Neuronal stem cell (in vitro differentiated cells): Measurements from ENCODE around the gene HSF5.

Source experiments
- DNase-seq: peaks from one replicate; pipeline ENCODE4 v3.0.0-alpha.2; 2013; ENCODE audit warnings: low spot score
- H2AFZ ChIP-seq: one replicate; pipeline ENCODE4 v1.6.1; 2013; ENCODE audit warnings: mild to moderate bottlenecking, low read length, inconsistent platforms
- H2AK5ac ChIP-seq: 2 replicates; pipeline ENCODE4 v1.6.1; 2013; ENCODE audit warnings: low read depth, mild to moderate bottlenecking, inconsistent platforms, low read length, moderate library complexity, mixed read lengths
- H2BK120ac ChIP-seq: 2 replicates; pipeline ENCODE4 v1.6.1; 2013; ENCODE audit warnings: low read depth, mild to moderate bottlenecking, inconsistent platforms, low read length, moderate library complexity, mixed read lengths
- H2BK12ac ChIP-seq: one replicate; pipeline ENCODE4 v1.6.1; 2013; ENCODE audit warnings: low read length, inconsistent platforms
- H2BK15ac ChIP-seq: 2 replicates; pipeline ENCODE4 v1.6.1; 2013; ENCODE audit warnings: mild to moderate bottlenecking, low read length, inconsistent platforms, mixed read lengths
- H2BK5ac ChIP-seq: one replicate; pipeline ENCODE4 v1.6.1; 2013; ENCODE audit warnings: inconsistent platforms, mild to moderate bottlenecking, low read length, moderate library complexity
- H3K14ac ChIP-seq: one replicate; pipeline ENCODE4 v1.6.1; 2013; ENCODE audit warnings: low read length, inconsistent platforms
- H3K18ac ChIP-seq: 2 replicates; pipeline ENCODE4 v1.6.1; 2013; ENCODE audit warnings: low read length, inconsistent platforms
- H3K23ac ChIP-seq: 2 replicates; pipeline ENCODE4 v1.6.1; 2013; ENCODE audit warnings: low read depth, mild to moderate bottlenecking, mixed read lengths, low read length, inconsistent platforms; ENCODE audit not compliant: poor library complexity
- H3K27ac ChIP-seq: replicated peaks from 3 replicates; pipeline ENCODE4 v1.5.1; 2013; ENCODE audit warnings: low read length, inconsistent platforms
- H3K27me3 ChIP-seq, 3 experiments: 2 replicates each; pipeline ENCODE4 v1.6.1; 2013; ENCODE audit warnings: low read length in 3 of 3, mild to moderate bottlenecking in 2 of 3, inconsistent platforms in 1 of 3, low read depth in 1 of 3, mixed read lengths in 1 of 3, moderate library complexity in 1 of 3; ENCODE audit not compliant: control insufficient read depth in 3 of 3, insufficient read depth in 3 of 3
- H3K36me3 ChIP-seq, 2 donors: replicated peaks in 1 of 2; 2 replicates each; pipeline ENCODE4 v1.6.1; 2013; ENCODE audit warnings: low read length in 2 of 2; ENCODE audit not compliant: control insufficient read depth in 2 of 2, insufficient read depth in 2 of 2
- H3K4ac ChIP-seq: 2 replicates; pipeline ENCODE4 v1.6.1; 2013; ENCODE audit warnings: inconsistent platforms, mild to moderate bottlenecking, low read length, moderate library complexity
- H3K4me1 ChIP-seq, 2 donors: 1 replicate in 1 of 2; 2 replicates in 1 of 2; pipeline ENCODE4 v1.6.1; 2013; ENCODE audit warnings: low read length in 2 of 2, low read depth in 1 of 2; ENCODE audit not compliant: control insufficient read depth in 2 of 2, insufficient read depth in 1 of 2
- H3K4me2 ChIP-seq: one replicate; pipeline ENCODE4 v1.6.1; 2013; ENCODE audit warnings: mild to moderate bottlenecking, low read length, inconsistent platforms; ENCODE audit not compliant: insufficient read depth, poor library complexity, severe bottlenecking
- H3K4me3 ChIP-seq, 2 donors: 2 replicates each; pipeline ENCODE4 v1.5.1; 2013; ENCODE audit warnings: low read length in 2 of 2, mild to moderate bottlenecking in 2 of 2, inconsistent platforms in 1 of 2, moderate library complexity in 1 of 2
- H3K79me1 ChIP-seq: one replicate; pipeline ENCODE4 v1.6.1; 2013; ENCODE audit warnings: low read depth, mild to moderate bottlenecking, inconsistent platforms, low read length, moderate library complexity
- H3K9ac ChIP-seq: one replicate; pipeline ENCODE4 v1.6.1; 2013; ENCODE audit warnings: mild to moderate bottlenecking, low read depth, low read length, inconsistent platforms; ENCODE audit not compliant: poor library complexity
- H3K9me3 ChIP-seq, 2 donors: replicated peaks in 1 of 2; 2 replicates each; pipeline versions ENCODE3 to v1.6.1; 2013; ENCODE audit warnings: low read length in 2 of 2, mild to moderate bottlenecking in 2 of 2, inconsistent platforms in 1 of 2, low read depth in 1 of 2, mixed read lengths in 1 of 2, moderate library complexity in 1 of 2; ENCODE audit not compliant: control insufficient read depth in 2 of 2, insufficient read depth in 1 of 2
- H4K8ac ChIP-seq: one replicate; pipeline ENCODE4 v1.6.1; 2013; ENCODE audit warnings: low read depth, mild to moderate bottlenecking, inconsistent platforms, low read length, moderate library complexity
- H4K91ac ChIP-seq: one replicate; pipeline ENCODE4 v1.6.1; 2013; ENCODE audit warnings: low read length, low read depth, mild to moderate bottlenecking, inconsistent platforms; ENCODE audit not compliant: poor library complexity
- WGBS, 2 donors: extraction: QIAGEN DNeasy Blood & Tissue Kit; methylation state at CpG; one replicate each; pipeline ENCODE4 v1.1.7; 2013; ENCODE audit warnings: missing lambda C conversion rate in 2 of 2, mixed read lengths in 1 of 2; ENCODE audit not compliant: insufficient read length in 2 of 2, insufficient replicate concordance in 1 of 2; ENCODE audit errors: extremely low coverage in 2 of 2; 5-methylcytosine and 5-hydroxymethylcytosine counted together

The HSF5 gene

GRCh38 chr17:58382872-58383242 is 105.4 kb downstream of the HSF5 start:
- Histone ChIP-seq H3K9me3 (no peaks in the 10 kb centered on the region), H3K27ac (no peak overlapping the region), H3K79me1 (no peaks in the 10 kb centered on the region), H3K36me3 (no peaks in the 10 kb centered on the region), H2AK5ac (no peak overlapping the region), H3K23ac (no peak overlapping the region), H3K18ac (no peak overlapping the region), H2BK12ac (no peak overlapping the region), H3K4me2 (no peak overlapping the region), H4K91ac (no peak overlapping the region), H2BK15ac (no peak overlapping the region), H3K9ac (no peak overlapping the region), H2BK5ac (no peak overlapping the region), H4K8ac (no peak overlapping the region), H3K4me3 (no peak overlapping the region), H2AFZ (no peak overlapping the region), H2BK120ac (no peak overlapping the region), H3K4me1 (peaks cover 1 to 4% of the 10 kb centered on the region in 2 donors), H3K14ac (no peak overlapping the region), H3K4ac (no peak overlapping the region), H3K27me3 (no peaks in the 10 kb centered on the region)
- no CpG with 5 or more reads among the region's 1 CpG for WGBS, 2 donors
- no peak for DNase-seq

DNA sequence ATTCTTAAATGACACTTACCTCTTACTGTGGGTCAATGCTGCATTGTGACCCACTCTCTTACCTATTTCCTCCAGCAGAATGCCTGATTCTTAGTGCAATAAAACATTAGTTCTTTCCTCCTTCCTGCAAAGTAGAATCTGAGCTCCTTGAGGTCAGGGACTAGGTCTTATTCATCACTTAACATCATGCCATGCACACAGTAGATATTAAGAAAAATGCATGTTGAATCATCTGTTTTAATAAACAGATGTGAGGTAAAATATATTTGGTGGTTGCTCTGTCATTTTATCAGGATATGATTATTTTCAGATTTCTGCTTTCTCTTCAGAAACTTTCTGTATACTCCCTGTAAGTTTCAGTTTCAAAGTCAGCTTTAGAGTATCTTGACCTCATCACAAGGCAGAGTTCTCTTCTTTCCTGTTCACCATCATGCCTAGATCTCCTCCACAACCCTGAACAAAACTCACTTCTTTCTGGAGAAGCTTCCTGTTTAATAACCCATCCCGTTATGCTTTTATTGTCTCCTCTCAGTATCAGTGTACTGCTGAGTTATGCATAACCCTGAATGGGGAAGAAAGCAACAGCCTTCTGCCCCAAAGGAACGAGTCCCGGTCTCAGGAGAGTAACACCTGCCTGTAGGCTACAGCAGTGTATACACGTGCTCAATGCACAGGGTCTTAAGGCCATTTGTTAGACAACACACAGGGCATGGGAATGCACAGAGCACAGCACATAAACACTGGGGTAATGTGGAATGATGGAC is 105.9 kb downstream of the HSF5 start:
- Histone ChIP-seq H3K27ac (no peak overlapping the region), H2AFZ (no peak overlapping the region)

GRCh38 chr17:58381124-58382035 is 106.8 kb downstream of the HSF5 start:
- H3K4me2 ChIP-seq, result no peak overlapping the region
- H2BK12ac ChIP-seq, result no peak overlapping the region
- peaks cover 4% of the 10 kb centered on the region in 2 donors for H3K4me1 ChIP-seq
- no CpG with 5 or more reads among the region's 3 CpGs for WGBS, 2 donors
- no peak overlapping the region for H3K18ac ChIP-seq
- H3K79me1 ChIP-seq, result no peaks in the 10 kb centered on the region
- H3K9me3 ChIP-seq, result no peaks in the 10 kb centered on the region
- no peak overlapping the region for H3K9ac ChIP-seq
- no peak overlapping the region for H2BK120ac ChIP-seq
- no peak overlapping the region for H2BK5ac ChIP-seq
- no peak overlapping the region for H2AFZ ChIP-seq
- no peak for DNase-seq
- no peak overlapping the region for H4K91ac ChIP-seq
- no peak overlapping the region for H3K4ac ChIP-seq
- no peaks in the 10 kb centered on the region for H3K36me3 ChIP-seq
- peak overlapping the region; percentile 24 for H2BK15ac ChIP-seq
- H3K4me3 ChIP-seq, result no peak overlapping the region
- no peak overlapping the region for H3K14ac ChIP-seq
- no peak overlapping the region for H2AK5ac ChIP-seq
- no peak overlapping the region for H3K23ac ChIP-seq
- no peak overlapping the region for H4K8ac ChIP-seq
- no peaks in the 10 kb centered on the region for H3K27me3 ChIP-seq
- no peak overlapping the region for H3K27ac ChIP-seq

More for the DNA sequence above, 105.9 kb downstream of the HSF5 start:
- H2BK12ac ChIP-seq, result no peak overlapping the region
- no peaks in the 10 kb centered on the region for H3K79me1 ChIP-seq
- no peak overlapping the region for H2BK5ac ChIP-seq
- H3K14ac ChIP-seq, result no peak overlapping the region
- no peak for DNase-seq
- no peak overlapping the region for H3K4ac ChIP-seq
- H3K36me3 ChIP-seq, result no peaks in the 10 kb centered on the region
- H3K18ac ChIP-seq, result no peak overlapping the region
- no peak overlapping the region for H3K4me3 ChIP-seq
- H2BK15ac ChIP-seq, result no peak overlapping the region
- no peaks in the 10 kb centered on the region for H3K27me3 ChIP-seq
- peaks cover 3 to 4% of the 10 kb centered on the region in 2 donors for H3K4me1 ChIP-seq
- H3K4me2 ChIP-seq, result no peak overlapping the region
- no CpG with 5 or more reads among the region's 4 CpGs for WGBS, 2 donors
- H3K9me3 ChIP-seq, result no peaks in the 10 kb centered on the region
- no peak overlapping the region for H3K9ac ChIP-seq
- no peak overlapping the region for H3K23ac ChIP-seq
- no peak overlapping the region for H2AK5ac ChIP-seq
- H2BK120ac ChIP-seq, result no peak overlapping the region
- H4K91ac ChIP-seq, result no peak overlapping the region
- no peak overlapping the region for H4K8ac ChIP-seq
